GM19455 (cell line): ENCODE measurements around the gene LYPD6B.
A peak's percentile ranks its signal among the peaks of the same experiment; 100 is the strongest.

Source experiments
- ATAC-seq: cut with Tn5 transposase; IDR thresholded peaks from one replicate; pipeline ENCODE4 v1.9.1; 2021; ENCODE audit not compliant: unreplicated experiment

LYPD6B gene

GRCh38 chr2:149039213-149039724, 770 bp downstream of the LYPD6B start:
- ATAC-seq: peak; percentile 24

GRCh38 chr2:149040451-149040850, 2.0 kb downstream of the LYPD6B start:
- ATAC-seq: no peak

GRCh38 chr2:149041482-149041881, 3.0 kb downstream of the LYPD6B start:
- no peak for ATAC-seq

GRCh38 chr2:149042881-149043280, 4.4 kb downstream of the LYPD6B start:
- ATAC-seq: no peak

GRCh38 chr2:149044500-149044899, 6.0 kb downstream of the LYPD6B start:
- ATAC-seq: no peak

- no peak for ATAC-seq
Measured at GRCh38 chr2:149047118-149047517, 8.6 kb downstream of the LYPD6B start.

GRCh38 chr2:149049142-149049541, 10.6 kb downstream of the LYPD6B start:
- ATAC-seq: no peak

GRCh38 chr2:149050188-149050587, 11.7 kb downstream of the LYPD6B start:
- peak; percentile 93 for ATAC-seq

GRCh38 chr2:149055751-149056150, 17.3 kb downstream of the LYPD6B start:
- ATAC-seq: no peak

- no peak for ATAC-seq
Measured at GRCh38 chr2:149056541-149057255, 18.2 kb downstream of the LYPD6B start.

- no peak for ATAC-seq
Measured at GRCh38 chr2:149057401-149057800, 18.9 kb downstream of the LYPD6B start.

- ATAC-seq: no peak
Measured at GRCh38 chr2:149058936-149059335, 20.4 kb downstream of the LYPD6B start.

- ATAC-seq: no peak
Measured at GRCh38 chr2:149059822-149060221, 21.3 kb downstream of the LYPD6B start.

GRCh38 chr2:149061133-149061745, 22.7 kb downstream of the LYPD6B start:
- ATAC-seq: no peak

GRCh38 chr2:149062531-149062930, 24.0 kb downstream of the LYPD6B start:
- ATAC-seq: no peak

GRCh38 chr2:149063177-149063576, 24.7 kb downstream of the LYPD6B start:
- no peak for ATAC-seq

- no peak for ATAC-seq
Measured at GRCh38 chr2:149064365-149064841, 25.9 kb downstream of the LYPD6B start.

- no peak for ATAC-seq
Measured at GRCh38 chr2:149064856-149065630, 26.5 kb downstream of the LYPD6B start.

- peak; percentile 53 for ATAC-seq
Measured at GRCh38 chr2:149068225-149068995, 29.9 kb downstream of the LYPD6B start.

- no peak for ATAC-seq
Measured at GRCh38 chr2:149068996-149069888, 30.7 kb downstream of the LYPD6B start.
